Fibroblast of gingiva (primary cell): ENCODE measurements around the gene ILKAP.

Experiments used
- DNase-seq: peaks from one replicate; pipeline ENCODE4 v3.0.0-alpha.2; 2011; ENCODE audit warnings: low read depth

Gene ILKAP

DNA sequence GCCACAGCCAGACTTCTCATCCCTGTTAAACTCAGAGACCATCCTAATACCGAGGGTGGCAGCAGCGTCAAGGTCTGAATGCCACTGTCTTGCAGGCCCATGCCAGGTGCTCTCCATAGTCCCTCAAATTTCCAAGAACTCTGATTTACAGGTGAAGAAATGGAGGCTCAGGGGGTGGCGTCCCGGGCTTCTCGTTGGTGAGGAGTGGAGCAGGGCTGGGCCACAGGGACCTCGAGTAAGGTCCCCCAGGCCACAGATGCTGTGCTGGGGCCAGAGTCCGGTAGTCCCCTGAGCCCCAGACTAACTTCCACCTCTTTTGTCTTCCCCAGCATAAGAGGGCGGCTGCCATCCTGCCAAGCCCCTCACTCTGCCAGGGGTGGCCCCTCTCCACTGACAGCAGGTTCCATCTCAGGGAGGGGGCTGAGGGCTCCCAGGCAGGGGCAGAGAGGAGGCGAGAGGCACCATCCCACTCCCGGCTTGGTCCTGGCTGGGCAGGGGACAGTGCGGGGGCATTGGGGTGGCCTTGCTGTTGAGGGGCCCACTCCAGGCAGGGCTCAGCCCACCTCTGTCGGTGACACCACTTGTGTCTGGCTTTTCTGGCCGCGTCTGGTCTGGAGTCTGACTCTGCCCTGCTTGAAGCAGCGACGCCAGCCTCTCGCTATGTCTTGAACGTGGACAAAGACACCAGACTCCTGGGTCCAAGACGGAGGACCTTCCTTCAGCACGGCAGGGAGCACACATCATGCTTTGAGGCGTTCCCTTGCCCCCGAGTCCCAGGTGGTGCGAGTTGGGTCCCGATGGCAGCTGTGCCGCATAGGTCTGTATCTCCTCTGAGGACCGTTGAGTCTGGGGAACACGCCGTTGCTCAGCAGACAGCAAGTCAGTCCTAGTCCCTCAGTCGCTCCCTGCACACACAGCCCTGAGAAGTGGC is 80.9 kb downstream of the ILKAP start:
- DNase-seq: no peak

- no peak for DNase-seq
Observed at GRCh38 chr2:238121511-238122286, 81.8 kb downstream of the ILKAP start.

GRCh38 chr2:238120463-238121298 is 82.8 kb downstream of the ILKAP start:
- DNase-seq: no peak
